Suprapubic skin (tissue), 4 donors: ENCODE data around the gene PCBD2. TPM values are rescaled to one million over a fixed set of nuclear protein-coding genes. Genes with fewer than 3 reads are reported as not detected.

Experiments used
- DNase-seq, 2 donors: peaks; one replicate each; pipeline ENCODE4 v3.0.0-alpha.2; 2019; ENCODE audit warnings: low spot score in 2 of 2
- H3K27ac ChIP-seq: fragments of 200-600 bp; sonication (generic); one replicate; pipeline ENCODE4 v1.5.1; 2019
- H3K27me3 ChIP-seq: fragments of 200-600 bp; sonication (generic); one replicate; pipeline ENCODE4 v1.5.1; 2019
- H3K36me3 ChIP-seq: fragments of 200-600 bp; sonication (generic); one replicate; pipeline ENCODE4 v1.5.1; 2019
- H3K4me1 ChIP-seq: fragments of 200-600 bp; sonication (generic); one replicate; pipeline ENCODE4 v1.5.1; 2019
- H3K4me3 ChIP-seq: fragments of 200-600 bp; sonication (generic); one replicate; pipeline ENCODE4 v1.5.1; 2019; ENCODE audit warnings: mild to moderate bottlenecking
- H3K9me3 ChIP-seq: fragments of 200-600 bp; sonication (generic); one replicate; pipeline ENCODE4 v1.5.1; 2019
- EP300 ChIP-seq: sonication (generic); formaldehyde crosslinking; IDR thresholded peaks from one replicate; pipeline ENCODE4 v1.6.1; 2017; ENCODE audit warnings: antibody characterized with exemption
- POLR2A ChIP-seq, 2 donors: fragments of 450-650 bp; IDR thresholded peaks; one replicate each; pipeline ENCODE4 v1.6.1; 2017; ENCODE audit warnings: antibody characterized with exemption in 2 of 2, mild to moderate bottlenecking in 2 of 2, moderate library complexity in 2 of 2
- POLR2AphosphoS5 ChIP-seq, 3 donors: sonication (generic); formaldehyde crosslinking; IDR thresholded peaks; one replicate each; pipeline ENCODE4 v1.6.1; 2017; ENCODE audit warnings: antibody characterized with exemption in 3 of 3
- WGBS: methylation state at CpG from one replicate; pipeline ENCODE4 v1.1.5; 2018; 5-methylcytosine and 5-hydroxymethylcytosine counted together
- total RNA-seq, 4 donors: library from RNA; depleted of rRNA; stranded (reverse); fragments of >200 nt; gene quantifications; one replicate each; pipeline ENCODE4 v1.1.0, GENCODE V29; 2016
- TF ChIP-seq, protein P1 (sequence below), 2 donors: fragments of 200-600 bp in 1 of 2; fragments of 450-650 bp in 1 of 2; sonication (generic) in 1 of 2; IDR thresholded peaks; one replicate each; pipeline ENCODE4 v1.5.1; 2016 to 2019; ENCODE audit warnings: antibody characterized with exemption in 2 of 2, mild to moderate bottlenecking in 1 of 2, moderate library complexity in 1 of 2

PCBD2 gene
- total RNA-seq, 4 donors from 2014 or later = 8.2 to 13.4 (median 9.1) TPM

DNA sequence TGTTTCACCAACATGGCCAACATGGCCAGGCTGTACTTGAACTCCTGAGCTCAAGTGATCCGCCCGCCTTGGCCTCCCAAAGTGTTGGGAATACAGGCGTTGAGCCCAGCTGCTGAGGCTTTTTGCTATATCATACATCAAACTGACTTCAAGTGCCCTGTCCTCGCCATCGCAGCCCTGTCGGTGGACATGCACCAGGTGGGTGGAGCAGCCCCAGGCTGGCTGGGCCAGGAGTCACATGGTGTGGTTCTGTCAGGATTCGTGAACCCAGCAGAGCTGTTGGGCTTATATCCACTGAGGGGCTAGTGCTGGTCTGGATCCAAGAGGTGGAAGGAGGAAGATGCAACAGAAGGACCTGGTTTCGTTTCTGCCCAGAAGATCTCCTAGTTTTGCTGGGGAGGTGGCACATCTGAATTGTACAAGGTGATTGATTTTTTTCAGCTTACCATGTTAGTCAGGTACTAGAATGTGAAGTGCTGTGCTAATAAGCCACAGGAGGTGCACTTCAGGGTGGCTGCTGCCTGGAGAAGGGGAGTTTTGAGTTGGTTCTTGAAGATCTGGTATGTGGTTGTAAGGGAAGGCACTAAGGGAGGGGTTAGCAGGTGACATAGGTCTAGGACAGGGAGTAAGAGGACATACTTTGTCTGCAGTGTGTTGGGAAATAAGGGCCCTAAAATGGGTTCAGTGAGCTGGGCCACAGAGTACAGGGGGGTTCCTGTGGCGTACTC is 16.1 kb downstream of the PCBD2 start:
- TF ChIP-seq, protein P1, sequence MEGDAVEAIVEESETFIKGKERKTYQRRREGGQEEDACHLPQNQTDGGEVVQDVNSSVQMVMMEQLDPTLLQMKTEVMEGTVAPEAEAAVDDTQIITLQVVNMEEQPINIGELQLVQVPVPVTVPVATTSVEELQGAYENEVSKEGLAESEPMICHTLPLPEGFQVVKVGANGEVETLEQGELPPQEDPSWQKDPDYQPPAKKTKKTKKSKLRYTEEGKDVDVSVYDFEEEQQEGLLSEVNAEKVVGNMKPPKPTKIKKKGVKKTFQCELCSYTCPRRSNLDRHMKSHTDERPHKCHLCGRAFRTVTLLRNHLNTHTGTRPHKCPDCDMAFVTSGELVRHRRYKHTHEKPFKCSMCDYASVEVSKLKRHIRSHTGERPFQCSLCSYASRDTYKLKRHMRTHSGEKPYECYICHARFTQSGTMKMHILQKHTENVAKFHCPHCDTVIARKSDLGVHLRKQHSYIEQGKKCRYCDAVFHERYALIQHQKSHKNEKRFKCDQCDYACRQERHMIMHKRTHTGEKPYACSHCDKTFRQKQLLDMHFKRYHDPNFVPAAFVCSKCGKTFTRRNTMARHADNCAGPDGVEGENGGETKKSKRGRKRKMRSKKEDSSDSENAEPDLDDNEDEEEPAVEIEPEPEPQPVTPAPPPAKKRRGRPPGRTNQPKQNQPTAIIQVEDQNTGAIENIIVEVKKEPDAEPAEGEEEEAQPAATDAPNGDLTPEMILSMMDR (IDR thresholded peaks at IDR 0.05) = no peak
- TF ChIP-seq POLR2A (IDR thresholded peaks at IDR 0.05) (no peak), EP300 (no peak), POLR2AphosphoS5 (IDR thresholded peaks at IDR 0.05) (no peak)
- no peak overlapping the region for H3K27ac ChIP-seq

DNA sequence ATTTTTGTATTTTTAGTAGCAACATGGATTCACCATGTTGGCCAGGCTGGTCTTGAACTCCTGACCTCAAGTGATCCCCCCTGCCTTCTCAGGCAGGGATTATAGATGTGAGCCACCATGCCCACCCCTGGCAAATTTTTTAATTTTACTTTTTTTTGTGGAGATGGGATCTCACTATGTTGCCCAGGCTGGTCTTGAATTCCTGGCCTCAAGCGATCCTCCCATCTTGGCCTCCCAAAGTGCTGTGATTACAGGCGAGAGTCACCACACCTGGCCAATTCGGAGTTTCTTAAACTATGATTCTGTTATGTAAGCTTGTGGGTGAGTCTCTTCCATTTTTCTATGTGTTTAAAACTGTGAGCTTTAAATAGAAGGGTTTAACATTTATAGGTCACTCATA is 27.6 kb downstream of the PCBD2 start:
- DNase-seq = no peak
- H3K9me3 ChIP-seq = no peaks in the 10 kb centered on the region
- H3K4me3 ChIP-seq = no peak overlapping the region
- 96% methylated on average over 3 of the region's 3 CpGs for WGBS
- TF ChIP-seq POLR2A (IDR thresholded peaks at IDR 0.05) = no peak
- TF ChIP-seq EP300 = no peak
- TF ChIP-seq, protein P1 (IDR thresholded peaks at IDR 0.05) = no peak
- TF ChIP-seq POLR2AphosphoS5 (IDR thresholded peaks at IDR 0.05) = no peak
- H3K4me1 ChIP-seq = no peaks in the 10 kb centered on the region
- H3K27ac ChIP-seq = no peak overlapping the region
- H3K27me3 ChIP-seq = no peaks in the 10 kb centered on the region
- H3K36me3 ChIP-seq = peaks cover 24% of the 10 kb centered on the region

More for the DNA sequence above, 16.1 kb downstream of the PCBD2 start:
- no peaks in the 10 kb centered on the region for H3K4me1 ChIP-seq
- H3K36me3 ChIP-seq = peaks cover 8% of the 10 kb centered on the region
- no peaks in the 10 kb centered on the region for H3K27me3 ChIP-seq
- 96% methylated on average over 9 of the region's 9 CpGs for WGBS
- DNase-seq = no peak
- no peaks in the 10 kb centered on the region for H3K9me3 ChIP-seq
- H3K4me3 ChIP-seq = no peak overlapping the region

DNA sequence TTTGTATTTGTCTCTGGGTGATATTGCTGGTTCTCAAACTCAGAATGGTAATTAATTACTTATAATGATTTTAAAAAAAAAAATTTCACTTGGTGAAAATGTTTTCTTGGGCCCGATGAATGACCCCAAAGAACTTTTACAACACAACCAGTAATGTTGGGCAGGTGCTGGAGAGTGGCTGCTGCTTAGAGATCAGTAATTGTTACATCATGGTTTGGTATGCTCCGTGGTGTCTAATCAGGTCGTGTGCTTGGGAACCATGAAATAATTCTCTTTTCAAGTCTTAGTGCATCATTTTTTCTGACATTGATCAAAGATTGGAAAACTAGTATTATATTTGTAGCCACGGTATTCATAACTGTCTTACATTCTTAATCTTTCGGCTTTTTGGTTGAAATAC is 29.3 kb downstream of the PCBD2 start:
- no peak for TF ChIP-seq POLR2AphosphoS5 (IDR thresholded peaks at IDR 0.05)
- TF ChIP-seq, protein P1 (IDR thresholded peaks at IDR 0.05) = no peak
- TF ChIP-seq EP300 = no peak
- no peak for TF ChIP-seq POLR2A (IDR thresholded peaks at IDR 0.05)

DNA sequence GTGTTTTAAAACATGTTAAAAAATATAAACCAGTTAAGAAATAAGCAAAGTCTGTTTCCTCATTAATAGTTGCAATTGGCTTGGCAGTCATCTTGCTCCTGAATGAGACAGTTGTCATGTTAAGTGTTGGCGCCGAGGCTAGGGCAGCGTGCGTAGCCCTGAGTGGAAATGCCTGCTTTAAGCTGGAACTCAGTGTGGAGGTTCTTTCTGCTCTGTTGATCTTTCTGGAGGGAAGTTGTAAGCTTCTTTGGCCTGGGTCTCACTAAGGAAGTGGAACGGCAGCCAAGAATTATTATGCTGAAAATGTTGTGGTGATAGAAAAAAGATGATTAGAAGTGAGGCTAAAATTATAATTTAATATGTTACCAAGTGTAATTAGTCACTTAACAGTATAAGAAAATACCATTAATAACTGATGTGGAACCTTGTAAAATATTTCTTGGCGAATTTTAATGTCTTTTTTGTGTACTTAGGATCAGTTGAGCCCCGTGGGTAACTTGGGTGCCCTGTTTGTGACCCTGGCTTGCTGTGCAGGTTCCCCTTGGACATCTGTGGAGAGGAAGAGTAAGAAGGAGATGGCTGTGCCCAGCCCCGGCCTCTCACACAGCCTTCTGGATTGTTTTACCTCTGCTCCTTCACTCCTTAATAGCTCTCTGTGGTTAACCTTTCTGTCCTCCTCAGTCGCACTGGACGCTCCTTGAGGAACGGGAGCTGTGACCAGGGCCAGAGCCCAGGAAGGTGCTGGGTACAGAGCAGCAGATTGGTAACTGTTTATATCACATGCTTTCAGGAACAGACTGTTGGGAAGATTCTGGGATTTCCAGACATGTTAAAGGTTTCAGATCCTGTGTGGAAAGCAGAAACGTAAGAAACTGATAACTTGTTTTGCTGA is 31.0 kb downstream of the PCBD2 start:
- no peaks in the 10 kb centered on the region for H3K27me3 ChIP-seq
- 84% methylated on average over 12 of the region's 12 CpGs for WGBS
- DNase-seq = no peak

More for the DNA sequence above, 29.3 kb downstream of the PCBD2 start:
- Histone ChIP-seq H3K27ac (no peak overlapping the region), H3K9me3 (no peaks in the 10 kb centered on the region), H3K4me3 (no peak overlapping the region), H3K4me1 (no peaks in the 10 kb centered on the region), H3K36me3 (peaks cover 24% of the 10 kb centered on the region), H3K27me3 (no peaks in the 10 kb centered on the region)
- WGBS = 92% methylated on average over 5 of the region's 5 CpGs
- DNase-seq = no peak

More for the DNA sequence above, 31.0 kb downstream of the PCBD2 start:
- no peaks in the 10 kb centered on the region for H3K9me3 ChIP-seq
- TF ChIP-seq POLR2AphosphoS5 (IDR thresholded peaks at IDR 0.05) (no peak), EP300 (no peak), POLR2A (IDR thresholded peaks at IDR 0.05) (no peak)
- TF ChIP-seq, protein P1 (IDR thresholded peaks at IDR 0.05) = no peak
- peaks cover 17% of the 10 kb centered on the region for H3K36me3 ChIP-seq
- no peaks in the 10 kb centered on the region for H3K4me1 ChIP-seq
- no peak overlapping the region for H3K27ac ChIP-seq
- H3K4me3 ChIP-seq = no peak overlapping the region
